Activated CD8-positive, alpha-beta memory T cell treated with anti-CD3 and anti-CD28 coated beads, Interleukin-2, amount 10 ng/mL, durations not matched to agents 7 days and 5 days (primary cell): ENCODE results near the gene OBI1. TPM values are rescaled to one million over a fixed set of nuclear protein-coding genes. Genes with fewer than 3 reads are reported as not detected.

Source experiments
- ATAC-seq: fragments of 150-1000 bp; cut with Tn5 transposase; one replicate; pipeline ENCODE4 v1.10.0; 2021; ENCODE audit warnings: moderate library complexity
- CTCF ChIA-PET: fragments of 350-600 bp; sonication (Branson Sonifier 250); formaldehyde crosslinking; loops from one replicate; lab custom pipeline; 2021; ENCODE audit warnings: antibody characterized with exemption; lab: Charles Lee
- DNase-seq: peaks from one replicate; pipeline ENCODE4 v3.0.0-alpha.2; 2020
- H3K27ac Mint-ChIP-seq: one replicate; pipeline ENCODE4 v1.8.0; 2021; ENCODE audit warnings: mild to moderate bottlenecking, mixed read lengths
- H3K27me3 Mint-ChIP-seq: one replicate; pipeline ENCODE4 v1.8.0; 2021; ENCODE audit warnings: mixed read lengths
- H3K36me3 Mint-ChIP-seq: one replicate; pipeline ENCODE4 v1.8.0; 2021; ENCODE audit warnings: mild to moderate bottlenecking, mixed read lengths
- H3K4me1 Mint-ChIP-seq: one replicate; pipeline ENCODE4 v1.8.0; 2021; ENCODE audit warnings: mixed read lengths
- H3K4me3 Mint-ChIP-seq: one replicate; pipeline ENCODE4 v1.8.0; 2021; ENCODE audit warnings: mild to moderate bottlenecking, moderate library complexity, mixed read lengths
- H3K9me3 Mint-ChIP-seq: one replicate; pipeline ENCODE4 v1.8.0; 2022; ENCODE audit warnings: low read depth, mixed read lengths
- total RNA-seq, 2 experiments: library from RNA; stranded (reverse); gene quantifications; one replicate each; pipeline ENCODE4 v1.2.3, GENCODE V29; 2021

Gene OBI1, protein sequence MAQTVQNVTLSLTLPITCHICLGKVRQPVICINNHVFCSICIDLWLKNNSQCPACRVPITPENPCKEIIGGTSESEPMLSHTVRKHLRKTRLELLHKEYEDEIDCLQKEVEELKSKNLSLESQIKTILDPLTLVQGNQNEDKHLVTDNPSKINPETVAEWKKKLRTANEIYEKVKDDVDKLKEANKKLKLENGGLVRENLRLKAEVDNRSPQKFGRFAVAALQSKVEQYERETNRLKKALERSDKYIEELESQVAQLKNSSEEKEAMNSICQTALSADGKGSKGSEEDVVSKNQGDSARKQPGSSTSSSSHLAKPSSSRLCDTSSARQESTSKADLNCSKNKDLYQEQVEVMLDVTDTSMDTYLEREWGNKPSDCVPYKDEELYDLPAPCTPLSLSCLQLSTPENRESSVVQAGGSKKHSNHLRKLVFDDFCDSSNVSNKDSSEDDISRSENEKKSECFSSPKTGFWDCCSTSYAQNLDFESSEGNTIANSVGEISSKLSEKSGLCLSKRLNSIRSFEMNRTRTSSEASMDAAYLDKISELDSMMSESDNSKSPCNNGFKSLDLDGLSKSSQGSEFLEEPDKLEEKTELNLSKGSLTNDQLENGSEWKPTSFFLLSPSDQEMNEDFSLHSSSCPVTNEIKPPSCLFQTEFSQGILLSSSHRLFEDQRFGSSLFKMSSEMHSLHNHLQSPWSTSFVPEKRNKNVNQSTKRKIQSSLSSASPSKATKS
- 10 to 100 TPM; 18.1 to 21.1 TPM for total RNA-seq

DNA sequence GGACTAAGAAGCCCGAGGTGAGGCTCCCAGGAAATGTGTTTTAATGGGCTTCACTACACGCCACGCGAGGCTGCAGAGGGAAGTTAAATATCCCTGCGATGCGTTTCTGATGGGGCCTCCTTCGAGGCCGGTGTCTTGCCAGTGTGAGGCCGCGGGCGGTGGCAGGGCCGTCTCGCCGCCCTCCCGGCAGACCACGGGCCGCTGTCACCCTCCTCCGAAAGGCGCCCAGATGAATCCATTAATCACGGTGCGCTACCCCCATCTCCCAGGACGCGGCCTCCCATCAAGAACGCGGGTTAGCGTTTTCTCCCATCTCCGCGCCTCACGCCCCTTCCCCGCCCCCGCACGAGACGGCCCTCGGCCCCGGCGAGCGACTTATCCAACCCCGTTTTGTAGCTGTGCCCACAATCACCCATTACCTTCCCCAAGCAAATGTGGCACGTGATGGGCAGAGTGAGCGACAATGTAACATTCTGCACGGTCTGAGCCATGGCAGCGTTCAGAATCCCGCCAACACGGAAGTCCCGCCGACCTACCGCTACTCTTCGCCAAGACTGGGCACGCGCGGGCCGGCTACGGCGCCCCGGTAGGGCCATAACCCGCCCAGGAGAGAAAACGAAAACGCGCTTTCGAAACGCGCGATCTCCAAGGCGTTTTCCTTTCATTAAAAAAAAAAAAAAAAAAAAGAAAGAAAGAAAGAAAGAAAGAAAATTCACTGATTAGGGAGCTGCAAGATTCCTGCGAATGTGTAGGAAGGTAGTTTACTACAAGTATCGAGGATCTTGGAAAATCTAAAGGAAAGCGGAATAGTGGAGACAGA, at the start of gene OBI1:
Gene OBI1, minus strand, starts transcription at position 526 of the 820 bp plus-strand sequence. Its CDS starts 35 bp downstream, at position 491.
- H3K36me3 Mint-ChIP-seq, result peaks cover 12% of the 10 kb centered on the region

DNA sequence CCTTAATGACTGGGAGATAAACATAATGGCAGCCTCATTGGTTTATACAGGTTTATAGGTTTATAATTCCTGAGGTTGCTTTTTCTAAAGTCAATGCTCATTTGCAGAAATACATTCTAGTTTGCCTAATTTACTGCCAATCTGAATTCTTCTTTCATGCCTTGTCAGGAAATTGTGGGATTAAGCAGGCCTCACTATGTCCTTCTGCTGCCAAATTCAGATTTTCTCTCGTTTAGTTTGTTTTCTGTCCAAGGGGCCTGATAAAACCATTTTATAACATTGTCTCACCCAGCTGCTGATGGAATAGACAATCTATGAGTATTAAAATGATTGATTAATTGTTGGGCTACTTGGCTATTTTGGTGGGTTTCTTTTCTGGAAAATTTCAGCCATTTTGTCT, 42.4 kb upstream of the OBI1 start:
- H3K36me3 Mint-ChIP-seq, result no peaks in the 10 kb centered on the region
- CTCF ChIA-PET, result no interaction called here

More for the DNA sequence above, at the start of gene OBI1:
- Mint-ChIP-seq H3K9me3 (no peaks in the 10 kb centered on the region), H3K4me3 (peak within 1 kb of the TSS; percentile 93), H3K4me1 (peaks cover 47% of the 10 kb centered on the region), H3K27me3 (no peaks in the 10 kb centered on the region), H3K27ac (peak within 1 kb of the TSS; percentile 91)
- DNase-seq (peak; percentile 93), ATAC-seq (peak; percentile 97)
- CTCF ChIA-PET, result interaction anchor here (1.2 kb wide), 2 partner anchors 55 to 746 kb away, joined by 3 to 4 read pairs; no protein-coding TSS in a partner anchor

DNA sequence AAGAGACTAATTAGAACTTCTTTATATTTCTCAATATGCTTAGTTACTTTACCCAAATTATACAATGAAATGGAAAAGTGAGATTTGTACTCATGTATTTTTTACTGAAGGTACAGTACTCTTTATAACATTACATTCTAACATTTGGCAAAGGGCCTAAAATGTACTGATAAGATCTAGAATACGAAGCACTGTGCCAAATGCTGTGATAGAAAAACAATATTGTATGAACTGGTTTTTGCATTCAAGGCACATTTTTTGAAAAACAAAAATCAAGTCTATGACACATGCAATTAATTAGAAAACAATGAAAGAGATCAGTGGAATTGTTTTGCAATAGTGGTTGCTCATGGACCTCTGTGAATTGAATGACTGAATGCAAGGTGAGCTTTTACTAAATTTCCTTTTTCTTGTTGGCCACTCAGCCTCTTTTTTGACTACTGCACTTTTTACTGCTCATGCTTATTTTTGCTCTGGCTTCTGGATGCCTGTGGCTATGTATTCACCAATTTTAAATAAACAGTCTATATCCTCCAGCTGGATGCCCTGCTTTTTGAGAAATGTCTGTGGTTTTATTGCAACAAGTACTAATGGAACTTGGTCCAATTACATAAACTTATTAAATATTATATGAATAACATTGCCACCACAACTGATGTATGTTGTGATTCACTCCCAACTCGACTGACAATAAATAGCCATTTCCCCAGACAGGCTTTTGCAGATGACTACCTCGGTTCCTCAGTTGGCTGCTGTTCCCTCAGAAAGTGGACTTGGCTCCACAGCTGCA, 41.4 kb upstream of the OBI1 start:
- Mint-ChIP-seq H3K4me1 (no peaks in the 10 kb centered on the region), H3K9me3 (no peaks in the 10 kb centered on the region), H3K27me3 (peaks cover 6% of the 10 kb centered on the region), H3K36me3 (no peaks in the 10 kb centered on the region), H3K4me3 (no peak overlapping the region), H3K27ac (no peak overlapping the region)
- ATAC-seq, result no peak
- CTCF ChIA-PET, result no interaction called here
- DNase-seq, result no peak

More for the DNA sequence above, 42.4 kb upstream of the OBI1 start:
- H3K9me3 Mint-ChIP-seq, result no peaks in the 10 kb centered on the region
- DNase-seq (no peak), ATAC-seq (no peak)
- H3K4me1 Mint-ChIP-seq, result no peaks in the 10 kb centered on the region
- H3K27me3 Mint-ChIP-seq, result peaks cover 3% of the 10 kb centered on the region
- no peak overlapping the region for H3K4me3 Mint-ChIP-seq
- no peak overlapping the region for H3K27ac Mint-ChIP-seq

DNA sequence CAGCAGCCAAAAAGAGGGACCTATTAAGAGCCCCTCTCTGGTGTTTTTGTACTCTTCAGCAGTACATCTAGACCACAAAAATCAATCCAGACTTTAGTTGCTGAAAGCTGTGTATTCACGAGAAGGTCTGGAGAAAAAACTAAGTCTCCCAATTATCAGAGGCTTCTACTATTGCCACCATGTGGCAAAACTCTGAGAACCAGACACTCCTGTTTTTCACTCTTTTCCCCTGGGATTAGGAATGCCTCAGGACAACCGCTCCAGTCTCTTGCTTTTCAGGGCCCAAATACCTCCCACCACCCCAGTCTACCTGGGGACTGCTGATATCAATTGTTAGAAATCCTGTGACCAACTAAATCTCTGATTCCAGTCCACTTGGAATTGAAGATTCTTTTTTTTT, 30.1 kb upstream of the OBI1 start:
- Mint-ChIP-seq H3K27me3 (peaks cover 18% of the 10 kb centered on the region), H3K4me1 (no peaks in the 10 kb centered on the region), H3K27ac (no peak overlapping the region), H3K9me3 (no peaks in the 10 kb centered on the region), H3K36me3 (no peaks in the 10 kb centered on the region), H3K4me3 (no peak overlapping the region)
- CTCF ChIA-PET, result interaction anchor here (0.6 kb wide), 1 partner anchor 362 kb away, joined by 3 read pairs; no protein-coding TSS in a partner anchor
- no peak for ATAC-seq
- no peak for DNase-seq

DNA sequence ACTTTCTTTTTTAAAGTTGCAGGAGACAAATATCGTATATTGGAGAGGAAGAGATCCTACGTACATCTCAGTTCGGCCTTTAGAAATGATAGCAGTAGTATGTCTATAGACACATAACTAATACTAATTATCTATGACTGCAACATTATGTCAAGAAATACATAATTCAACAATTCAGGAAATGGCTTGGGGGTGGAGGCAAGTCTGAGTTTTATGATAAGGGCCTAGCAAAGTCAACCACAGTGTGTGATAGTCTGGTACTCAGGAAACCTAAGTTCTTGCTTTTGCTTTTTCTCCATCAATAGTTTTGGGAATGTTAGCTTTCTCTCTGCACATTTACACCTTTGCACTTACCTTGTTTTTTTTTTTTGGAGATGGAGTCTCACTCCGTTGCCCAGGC, 27.5 kb upstream of the OBI1 start:
- Mint-ChIP-seq H3K36me3 (no peaks in the 10 kb centered on the region), H3K27me3 (peaks cover 14% of the 10 kb centered on the region), H3K4me3 (no peak overlapping the region), H3K27ac (no peak overlapping the region), H3K4me1 (no peaks in the 10 kb centered on the region), H3K9me3 (no peaks in the 10 kb centered on the region)
- CTCF ChIA-PET, result no interaction called here
- no peak for DNase-seq
- ATAC-seq, result no peak

DNA sequence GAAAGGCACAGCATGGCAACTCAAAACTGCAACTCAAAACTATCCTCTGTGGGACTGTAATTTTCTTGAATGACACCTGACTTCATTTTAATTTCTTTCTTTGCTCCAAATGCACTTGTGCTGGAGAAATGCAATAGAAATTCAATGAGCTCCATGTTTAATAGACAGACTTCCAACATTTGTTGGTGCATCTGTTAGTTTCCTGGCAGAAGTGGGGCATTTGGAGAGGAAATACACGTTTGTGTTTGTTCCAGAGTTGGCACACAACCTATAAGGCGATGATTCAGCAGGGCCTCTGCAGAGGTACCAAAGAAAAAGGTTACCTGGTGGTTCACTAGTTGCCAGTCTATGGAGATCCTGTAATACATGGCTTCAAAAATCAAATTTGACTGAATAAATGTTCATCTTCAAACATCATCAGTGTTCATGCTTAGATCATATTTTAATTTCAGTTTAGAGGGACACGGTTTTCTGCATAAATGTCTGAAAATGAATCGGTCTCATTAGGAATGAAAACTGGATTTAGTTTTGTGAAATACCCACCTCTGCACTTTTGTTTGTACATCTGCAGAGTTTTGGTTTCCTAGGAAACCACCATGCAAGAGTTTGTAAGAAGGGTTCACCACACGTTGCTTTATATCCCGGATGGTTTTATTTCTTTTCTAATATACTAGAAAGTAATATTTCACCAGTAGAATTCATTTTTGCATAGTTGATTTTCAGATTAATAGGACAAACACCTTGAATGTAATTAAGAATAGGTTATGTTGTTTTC, 21.8 kb upstream of the OBI1 start:
- peaks cover 22% of the 10 kb centered on the region for H3K27me3 Mint-ChIP-seq
- DNase-seq (no peak), ATAC-seq (no peak)
- no peaks in the 10 kb centered on the region for H3K9me3 Mint-ChIP-seq
- H3K27ac Mint-ChIP-seq, result no peak overlapping the region
- CTCF ChIA-PET, result interaction anchor here (1.5 kb wide), 1 partner anchor 13 kb away, joined by 4 read pairs; no protein-coding TSS in a partner anchor
- H3K4me3 Mint-ChIP-seq, result no peak overlapping the region
- no peaks in the 10 kb centered on the region for H3K36me3 Mint-ChIP-seq
- H3K4me1 Mint-ChIP-seq, result no peaks in the 10 kb centered on the region

DNA sequence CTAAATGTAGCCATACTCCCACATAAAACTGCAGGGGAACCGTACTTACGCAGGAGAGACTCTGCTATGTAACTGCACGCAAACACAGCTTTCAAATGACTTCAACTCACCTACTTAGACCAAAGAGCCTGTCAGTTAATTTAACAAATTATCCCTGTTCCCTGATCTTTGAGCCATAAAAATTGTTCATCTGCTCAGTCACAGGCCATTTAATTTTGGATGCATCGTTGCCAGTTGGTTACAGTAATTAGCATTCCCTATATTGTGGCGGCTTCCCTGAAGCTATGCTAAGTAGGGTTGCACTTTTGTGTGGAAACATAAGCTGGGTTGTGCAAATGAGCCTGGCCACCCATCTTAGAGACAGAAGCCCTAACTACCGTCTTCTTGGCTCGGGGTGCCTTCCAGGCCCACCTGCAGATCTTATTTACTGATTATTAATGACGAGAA, 21.2 kb upstream of the OBI1 start:
- Mint-ChIP-seq H3K4me3 (no peak overlapping the region), H3K27ac (no peak overlapping the region), H3K4me1 (no peaks in the 10 kb centered on the region), H3K27me3 (peaks cover 22% of the 10 kb centered on the region), H3K36me3 (no peaks in the 10 kb centered on the region), H3K9me3 (no peaks in the 10 kb centered on the region)
- DNase-seq, result no peak
- CTCF ChIA-PET, result interaction anchor here (0.6 to 1.5 kb wide), 2 partner anchors 14 to 368 kb away, joined by 3 to 4 read pairs; no protein-coding TSS in a partner anchor
- no peak for ATAC-seq

DNA sequence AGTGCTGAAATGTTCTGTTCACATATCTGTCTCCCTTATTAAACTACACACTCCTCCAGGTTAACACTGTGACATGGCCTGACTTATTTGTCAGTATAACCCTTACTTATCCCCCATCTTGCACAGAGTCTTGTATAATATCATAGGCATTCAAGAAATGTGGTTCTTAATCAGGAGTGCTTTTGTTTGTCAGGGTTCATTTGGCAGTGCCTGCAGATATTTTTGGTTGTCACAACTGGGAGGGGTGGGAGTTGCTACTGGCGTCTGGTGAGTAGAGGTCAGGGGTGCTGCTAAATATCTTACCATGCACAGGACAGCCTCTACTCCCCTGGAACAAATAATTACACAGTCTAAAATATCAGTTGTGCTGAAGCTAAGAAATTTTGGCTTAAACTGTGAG, 20.4 kb upstream of the OBI1 start:
- Mint-ChIP-seq H3K36me3 (no peaks in the 10 kb centered on the region), H3K4me3 (no peak overlapping the region), H3K9me3 (no peaks in the 10 kb centered on the region), H3K27me3 (peaks cover 24% of the 10 kb centered on the region), H3K4me1 (no peaks in the 10 kb centered on the region), H3K27ac (no peak overlapping the region)
- ATAC-seq, result no peak
- DNase-seq, result no peak
- CTCF ChIA-PET, result interaction anchor here (1.5 kb wide), 1 partner anchor 15 kb away, joined by 4 read pairs; no protein-coding TSS in a partner anchor

DNA sequence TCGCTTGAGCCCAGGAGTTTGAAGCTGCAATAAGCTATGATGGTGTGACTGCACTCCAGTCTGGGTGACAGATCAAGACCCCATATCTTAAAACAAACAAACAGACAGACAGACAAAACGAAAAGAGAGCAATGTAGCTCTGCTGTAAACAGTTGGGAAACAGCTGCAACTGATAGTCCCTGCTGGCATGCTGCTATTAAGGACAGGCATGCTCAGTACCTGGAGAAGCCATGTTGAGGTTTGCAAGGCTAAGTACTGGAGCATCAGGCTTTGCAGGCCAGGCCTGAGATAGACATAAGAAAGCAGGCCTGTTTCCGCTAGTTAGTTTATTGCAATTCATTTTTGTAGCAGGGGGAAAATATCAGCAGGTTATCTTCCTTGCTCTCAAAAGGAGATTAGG, 16.2 kb upstream of the OBI1 start:
- Mint-ChIP-seq H3K4me3 (no peak overlapping the region), H3K27ac (no peak overlapping the region), H3K4me1 (no peaks in the 10 kb centered on the region), H3K9me3 (no peaks in the 10 kb centered on the region), H3K27me3 (peaks cover 25% of the 10 kb centered on the region), H3K36me3 (no peaks in the 10 kb centered on the region)
- ATAC-seq (no peak), DNase-seq (no peak)
- CTCF ChIA-PET, result no interaction called here

DNA sequence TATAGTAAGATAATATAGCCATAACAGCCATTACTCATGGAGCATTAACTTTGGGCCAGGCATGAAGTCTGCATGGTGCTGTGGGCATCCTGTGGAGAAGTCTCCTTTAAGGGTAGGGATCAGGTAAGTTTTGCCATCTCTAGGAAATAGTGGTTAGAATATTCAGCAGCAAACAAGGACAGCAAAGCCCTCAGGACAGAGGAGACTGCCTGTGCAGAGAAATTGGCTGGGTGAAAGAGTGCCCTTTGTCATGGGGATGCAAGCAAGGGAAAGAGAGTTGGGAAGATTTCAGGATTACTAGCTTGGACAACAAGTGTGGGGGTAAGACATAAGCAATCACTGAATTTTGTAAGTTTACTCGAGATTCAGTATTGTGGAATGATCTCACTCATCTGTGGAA, 15.7 kb upstream of the OBI1 start:
- no peak for DNase-seq
- no peak overlapping the region for H3K4me3 Mint-ChIP-seq
- ATAC-seq, result no peak
- no peaks in the 10 kb centered on the region for H3K4me1 Mint-ChIP-seq
- H3K27me3 Mint-ChIP-seq, result peaks cover 27% of the 10 kb centered on the region
- CTCF ChIA-PET, result interaction anchor here (0.6 kb wide), 1 partner anchor 62 kb away, joined by 3 read pairs; no protein-coding TSS in a partner anchor
- no peak overlapping the region for H3K27ac Mint-ChIP-seq
- no peaks in the 10 kb centered on the region for H3K36me3 Mint-ChIP-seq
- no peaks in the 10 kb centered on the region for H3K9me3 Mint-ChIP-seq

DNA sequence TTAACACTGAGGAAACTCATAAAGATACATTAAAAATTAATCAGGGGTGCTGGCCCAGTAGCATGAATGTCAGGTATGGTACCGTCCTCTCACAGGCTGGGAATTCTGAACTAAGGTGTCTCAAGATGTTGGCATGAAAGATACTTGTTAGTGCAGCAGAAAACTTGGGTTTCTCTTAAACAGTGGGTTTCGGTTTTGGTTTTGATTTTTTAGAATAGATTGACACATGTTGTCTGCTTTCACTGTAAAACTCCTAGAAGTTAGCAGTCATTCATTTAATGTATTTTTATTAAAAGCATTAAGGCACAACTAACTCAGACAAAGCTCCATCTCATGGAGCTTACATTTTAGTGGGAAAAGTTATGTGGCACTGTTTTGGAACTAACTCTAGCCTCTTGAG, 3.5 kb upstream of the OBI1 start:
- Mint-ChIP-seq H3K4me3 (peak overlapping the region; percentile 12), H3K27me3 (no peaks in the 10 kb centered on the region), H3K4me1 (peaks cover 33% of the 10 kb centered on the region), H3K27ac (peak overlapping the region; percentile 37), H3K36me3 (peaks cover 2% of the 10 kb centered on the region), H3K9me3 (no peaks in the 10 kb centered on the region)
- DNase-seq (no peak), ATAC-seq (no peak)
- CTCF ChIA-PET, result no interaction called here

DNA sequence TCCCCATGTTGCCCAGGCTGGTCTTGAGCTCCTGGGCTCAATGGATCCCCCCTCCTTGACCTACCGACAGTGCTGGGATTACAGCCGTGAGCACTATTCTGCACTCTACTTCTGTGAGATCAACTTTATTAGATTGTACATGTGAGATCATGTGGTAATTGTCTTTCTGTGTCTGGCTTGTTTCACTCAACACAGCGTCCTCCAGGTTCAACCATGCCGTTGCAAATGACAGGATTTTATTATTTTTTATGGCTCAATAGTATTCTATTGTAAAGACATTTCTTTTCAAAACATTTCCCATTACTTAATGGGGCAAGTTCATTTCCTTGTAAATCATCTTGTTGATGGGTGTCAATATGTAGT, 1.5 kb upstream of the OBI1 start:
- DNase-seq (no peak), ATAC-seq (no peak)
- CTCF ChIA-PET, result no interaction called here
- peaks cover 43% of the 10 kb centered on the region for H3K4me1 Mint-ChIP-seq
- peak overlapping the region; percentile 91 for H3K27ac Mint-ChIP-seq
- no peaks in the 10 kb centered on the region for H3K9me3 Mint-ChIP-seq
- peaks cover 9% of the 10 kb centered on the region for H3K36me3 Mint-ChIP-seq
- peak overlapping the region; percentile 93 for H3K4me3 Mint-ChIP-seq
- H3K27me3 Mint-ChIP-seq, result no peaks in the 10 kb centered on the region
